COR-L47 (cell line): ENCODE measurements around the gene MDFI.
A peak's percentile ranks its signal among the peaks of the same experiment; 100 is the strongest.

Source experiments
- DNase-seq: peaks from one replicate; lab custom pipeline; 2025; lab: John Stamatoyannopoulos, UW

MDFI gene

GRCh38 chr6:41634657-41635056, 3.6 kb upstream of the MDFI start:
- peak; percentile 14 for DNase-seq

DNA sequence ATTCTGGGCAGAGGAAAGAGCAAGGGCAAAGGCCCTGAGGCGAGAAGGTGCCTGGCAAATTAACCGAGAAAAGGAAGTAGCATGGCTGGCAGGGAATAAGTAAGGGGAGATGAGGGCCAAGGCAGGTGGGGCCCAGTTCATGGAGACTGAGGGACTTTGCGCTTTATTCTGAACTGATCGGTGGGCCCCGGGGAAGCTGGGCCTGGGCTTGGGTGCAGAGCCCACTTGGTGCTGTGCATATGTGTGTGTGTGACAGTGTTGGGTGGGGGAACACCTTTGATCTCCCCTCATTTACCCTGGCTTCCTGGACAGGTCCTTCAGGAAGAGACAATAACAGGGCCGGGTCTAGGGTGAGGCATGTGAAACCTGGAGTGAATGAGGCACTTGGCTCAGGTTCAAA, 2.9 kb upstream of the MDFI start:
- no peak for DNase-seq

GRCh38 chr6:41636833-41637193, 1.5 kb upstream of the MDFI start:
- no peak for DNase-seq

GRCh38 chr6:41637194-41638001, 870 bp upstream of the MDFI start:
- DNase-seq = no peak

GRCh38 chr6:41638935-41639808, 904 bp downstream of the MDFI start:
- no peak for DNase-seq

DNA sequence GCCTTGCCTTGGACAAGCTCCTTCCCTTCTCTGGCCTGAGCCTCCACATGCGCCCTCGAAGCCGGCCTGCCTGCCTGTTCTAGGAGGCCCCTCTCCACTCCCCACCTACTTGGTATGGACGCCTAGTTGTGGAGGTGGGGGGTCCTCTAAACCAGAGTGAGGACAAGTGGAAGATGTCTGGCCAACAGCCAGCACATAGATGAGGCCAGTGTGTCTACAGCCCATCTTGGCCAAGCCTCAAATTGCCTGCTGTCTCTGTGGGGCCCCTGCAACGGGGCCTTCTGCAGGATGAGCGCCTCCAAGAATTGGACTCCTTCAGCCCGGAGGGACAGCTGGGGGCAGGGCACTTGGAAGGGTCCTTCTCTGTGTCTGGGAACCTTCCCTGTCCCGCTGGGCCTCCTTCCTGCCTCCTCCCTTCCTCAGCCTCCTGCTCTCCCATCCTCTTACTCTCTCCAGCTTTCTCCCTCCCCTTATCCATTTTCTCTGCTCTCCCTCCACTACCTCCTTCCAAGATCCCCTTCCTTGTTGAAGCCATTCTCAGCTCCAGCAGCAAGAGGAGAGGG, 1.6 kb downstream of the MDFI start:
- no peak for DNase-seq

DNA sequence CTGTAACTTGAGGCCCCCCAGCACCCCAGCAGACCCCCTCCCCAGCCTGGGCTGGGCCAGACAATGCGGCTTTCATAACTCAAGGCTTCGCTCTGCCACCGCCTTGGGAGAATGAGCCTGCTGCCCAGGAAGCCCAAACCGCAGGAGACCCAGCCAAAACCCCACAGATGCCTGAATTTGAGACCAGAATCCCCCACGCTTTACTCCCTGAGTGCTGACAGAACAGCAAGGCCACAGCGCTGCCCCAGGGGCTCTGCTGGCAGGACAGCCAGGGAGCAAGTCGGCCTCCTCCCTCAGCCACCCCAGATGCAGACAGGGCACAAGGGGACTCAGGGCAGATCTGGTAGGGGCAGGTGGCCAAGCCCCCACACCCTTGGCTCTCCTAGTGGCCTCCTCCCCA, 2.2 kb downstream of the MDFI start:
- no peak for DNase-seq

DNA sequence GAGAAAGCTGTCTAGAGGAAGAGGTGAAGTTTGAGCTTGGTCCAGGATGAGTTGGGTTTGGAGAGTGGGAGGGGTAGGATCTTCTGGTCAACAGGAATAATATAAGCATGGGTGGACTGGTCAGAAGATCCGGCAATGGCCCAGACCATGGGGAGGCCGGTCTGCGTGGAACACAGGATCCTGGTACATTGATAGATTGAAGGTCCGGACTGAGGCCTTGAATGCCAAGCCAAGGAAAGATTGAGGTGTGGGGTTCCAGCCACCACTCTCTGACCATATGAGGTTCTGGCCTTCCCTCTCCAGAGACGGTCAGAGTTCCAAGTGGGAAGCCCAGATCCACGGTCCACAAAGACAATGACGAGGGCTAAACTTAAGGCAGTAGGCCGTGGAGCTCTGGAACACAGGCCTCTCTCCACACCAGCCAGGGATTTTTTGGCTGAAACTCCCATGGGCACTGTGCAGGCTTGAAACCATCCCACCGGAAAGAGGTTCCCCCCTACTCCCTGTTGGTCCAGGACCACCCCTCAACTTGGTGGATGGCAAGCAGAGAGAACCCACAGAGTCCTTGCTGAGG, 3.2 kb downstream of the MDFI start:
- DNase-seq = no peak

- DNase-seq = no peak
These were observed 4.1 kb downstream of the MDFI start for GRCh38 chr6:41642090-41642959.

GRCh38 chr6:41642960-41643898, 5.0 kb downstream of the MDFI start:
- DNase-seq = no peak

- DNase-seq = no peak
These were observed 5.6 kb downstream of the MDFI start for GRCh38 chr6:41643899-41644269.

- no peak for DNase-seq
These were observed 6.1 kb downstream of the MDFI start for GRCh38 chr6:41644297-41644879.

DNA sequence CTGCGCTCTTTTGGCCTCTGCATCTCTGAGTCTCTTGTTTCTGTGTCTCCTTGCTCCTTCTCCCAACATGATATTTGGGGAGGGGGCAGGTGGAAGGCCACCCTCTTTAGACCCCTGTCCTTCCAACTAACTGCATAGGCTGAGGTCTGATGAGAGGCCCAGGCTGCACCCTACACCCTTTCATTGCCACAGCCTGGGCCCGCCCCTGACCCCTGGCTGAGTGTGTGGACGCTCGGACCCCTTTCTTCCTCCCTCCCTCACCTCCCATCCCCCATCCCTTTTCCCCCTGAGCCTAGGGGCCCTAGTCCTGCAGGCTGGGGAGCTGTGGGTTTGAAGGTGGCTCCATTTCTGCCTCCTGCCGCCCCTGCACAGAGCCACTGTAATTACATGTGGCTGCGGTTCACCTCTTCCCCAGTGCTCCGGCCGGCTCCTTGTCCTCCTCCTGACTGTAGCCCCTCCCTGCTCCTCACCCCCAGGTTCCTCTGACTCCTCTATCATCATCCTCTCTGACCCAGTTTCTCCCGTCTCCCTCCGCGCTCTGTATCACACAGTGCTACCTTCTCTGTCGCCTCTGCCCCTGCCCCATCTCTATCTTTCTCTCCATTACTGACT, 6.8 kb downstream of the MDFI start:
- DNase-seq = no peak

DNA sequence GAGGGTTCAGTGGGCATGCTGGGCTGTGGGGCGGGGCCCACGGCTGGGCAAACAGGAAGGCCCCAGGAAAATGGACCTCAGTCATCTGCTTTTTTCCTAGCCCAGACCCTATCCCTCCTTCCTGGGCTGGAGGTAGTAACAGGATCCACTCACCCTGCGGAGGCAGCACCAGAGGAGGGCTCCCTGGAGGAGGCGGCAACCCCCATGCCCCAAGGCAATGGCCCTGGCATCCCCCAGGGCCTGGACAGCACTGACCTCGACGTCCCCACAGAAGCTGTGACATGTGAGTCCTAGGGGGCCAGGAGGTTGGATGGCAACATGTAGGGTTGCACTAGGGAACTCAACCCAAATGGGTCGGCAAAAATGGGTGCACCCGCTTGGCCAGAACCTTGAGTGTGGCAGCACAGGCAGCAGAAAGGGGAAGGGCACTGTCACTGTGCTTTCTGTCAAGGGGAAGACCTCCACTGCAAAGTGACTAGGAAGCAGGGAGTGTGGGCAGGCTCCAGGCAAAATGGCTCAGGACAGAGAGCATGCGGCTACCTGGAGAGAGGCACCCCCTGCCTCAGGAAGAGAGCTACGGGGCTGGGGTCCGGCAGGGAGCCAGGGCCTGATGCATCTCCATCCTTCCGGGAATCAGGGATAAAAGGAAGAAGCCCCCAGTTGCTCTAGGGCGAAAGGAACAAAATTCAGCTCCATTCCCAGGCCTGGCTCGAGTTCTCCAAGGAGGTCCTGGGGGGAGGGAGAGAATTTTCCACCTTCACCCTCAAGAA, 7.9 kb downstream of the MDFI start:
- no peak for DNase-seq

DNA sequence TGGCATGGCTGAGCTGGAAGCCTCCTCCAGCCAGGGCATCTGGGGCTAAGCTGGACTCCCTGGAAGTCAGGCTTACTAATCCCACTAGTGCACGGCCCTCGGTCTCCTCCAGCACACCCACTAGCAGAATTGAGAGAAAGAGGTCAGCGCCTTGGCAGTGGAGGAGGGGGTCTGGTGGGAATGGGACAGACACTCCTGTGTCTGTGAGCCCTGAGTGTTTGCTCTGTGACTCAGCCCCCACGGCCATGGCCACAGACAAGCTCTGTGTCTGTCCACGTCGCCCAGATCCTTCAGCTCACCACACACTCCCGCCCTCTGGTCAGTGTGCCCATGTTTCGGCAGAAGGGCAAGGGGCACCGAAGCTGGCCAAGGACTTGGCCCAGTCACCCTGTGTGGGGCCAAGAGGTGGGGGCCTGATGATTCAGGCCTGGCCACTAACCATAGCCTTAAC, 8.8 kb downstream of the MDFI start:
- no peak for DNase-seq

DNA sequence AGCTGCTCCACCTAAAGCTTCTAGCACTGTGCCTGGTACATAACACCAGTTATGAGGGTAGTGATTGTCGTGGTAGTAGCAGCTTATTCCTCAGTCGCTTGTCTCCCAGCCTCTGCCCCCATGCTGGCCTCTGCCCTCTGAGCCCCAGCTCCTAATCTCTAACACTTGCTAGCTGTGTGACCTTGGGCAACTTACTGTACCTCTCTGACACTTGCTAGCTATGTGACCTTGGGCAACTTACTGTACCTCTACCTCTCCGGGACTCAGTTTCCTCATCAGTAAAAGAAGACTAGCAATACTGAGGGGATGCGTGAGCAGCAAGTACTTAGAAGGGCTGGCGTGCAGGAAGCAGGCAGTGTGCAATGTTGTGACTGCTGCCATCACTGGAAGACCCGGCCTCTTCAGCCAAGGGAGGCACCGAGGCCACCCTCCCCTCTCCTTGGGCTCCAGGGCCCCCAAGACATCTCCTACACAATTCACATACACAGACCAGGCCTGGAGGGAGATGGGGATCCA, 9.9 kb downstream of the MDFI start:
- no peak for DNase-seq

DNA sequence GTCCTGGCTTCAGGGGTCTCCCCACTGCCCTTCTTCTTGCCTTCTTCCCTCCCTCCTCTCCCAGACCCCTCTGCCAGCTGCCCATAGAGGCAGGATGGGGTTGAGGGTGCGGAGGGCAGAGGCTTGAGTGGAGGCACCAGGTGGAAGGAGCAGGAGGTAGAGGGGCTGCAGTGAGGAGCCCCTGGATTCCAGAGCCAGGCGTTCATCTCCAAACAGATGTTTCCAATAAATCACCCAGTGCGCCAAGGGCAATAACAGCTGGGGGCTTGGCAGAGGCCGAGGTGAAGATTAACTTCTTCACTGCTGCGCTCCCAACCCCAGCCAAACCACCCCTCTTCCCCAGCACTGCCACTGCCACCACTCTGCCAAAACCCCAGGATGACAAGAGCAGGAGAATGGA, 10.7 kb downstream of the MDFI start:
- no peak for DNase-seq

- no peak for DNase-seq
These were observed 11.3 kb downstream of the MDFI start for GRCh38 chr6:41649596-41649995.

- DNase-seq = no peak
These were observed 11.9 kb downstream of the MDFI start for GRCh38 chr6:41650120-41650519.
